Measurements from ENCODE around the gene ACVRL1. TPM values are rescaled to one million over a fixed set of nuclear protein-coding genes. Genes with fewer than 3 reads are reported as not detected.

The ACVRL1 gene
- total RNA-seq, 1 donor from 2014 or later: 36.9 TPM

GRCh38 chr12:51970904-51971646, 63.8 kb downstream of the ACVRL1 start:
- Histone ChIP-seq H3K9me3 (replicated peaks) (no peaks in the 10 kb centered on the region), H3K36me3 (peaks cover 16% of the 10 kb centered on the region), H3K4me1 (peaks cover 48% of the 10 kb centered on the region), H3K4me3 (no peak overlapping the region), H3K27ac (replicated peaks) (no peak overlapping the region), H3K27me3 (ENCODE audit: low read depth) (no peaks in the 10 kb centered on the region)
- intact Hi-C loops (cut with micrococcal nuclease): no loop called here
- TF ChIP-seq CTCF (IDR thresholded peaks at IDR 0.05; ENCODE audit: borderline replicate concordance): peak; percentile 37
- DNase-seq: no peak

GRCh38 chr12:51971679-51972421, 64.5 kb downstream of the ACVRL1 start:
- H3K36me3 ChIP-seq: peaks cover 18% of the 10 kb centered on the region
- intact Hi-C loops (cut with micrococcal nuclease): no loop called here
- H3K4me1 ChIP-seq: peaks cover 53% of the 10 kb centered on the region
- DNase-seq: no peak
- no peak overlapping the region for H3K27ac ChIP-seq (replicated peaks)
- TF ChIP-seq CTCF (IDR thresholded peaks at IDR 0.05; ENCODE audit: borderline replicate concordance): no peak
- no peak overlapping the region for H3K4me3 ChIP-seq
- H3K9me3 ChIP-seq (replicated peaks): no peaks in the 10 kb centered on the region
- no peaks in the 10 kb centered on the region for H3K27me3 ChIP-seq (ENCODE audit: low read depth)

GRCh38 chr12:51972422-51972812, 65.1 kb downstream of the ACVRL1 start:
- Histone ChIP-seq H3K4me3 (no peak overlapping the region), H3K27me3 (ENCODE audit: low read depth) (no peaks in the 10 kb centered on the region), H3K36me3 (peaks cover 23% of the 10 kb centered on the region), H3K4me1 (peaks cover 55% of the 10 kb centered on the region), H3K9me3 (replicated peaks) (no peaks in the 10 kb centered on the region), H3K27ac (replicated peaks) (no peak overlapping the region)
- intact Hi-C loops (cut with micrococcal nuclease): no loop called here
- no peak for DNase-seq
- no peak for TF ChIP-seq CTCF (IDR thresholded peaks at IDR 0.05; ENCODE audit: borderline replicate concordance)

- H3K36me3 ChIP-seq: peaks cover 27% of the 10 kb centered on the region
- H3K27me3 ChIP-seq (ENCODE audit: low read depth): no peaks in the 10 kb centered on the region
- no peak for TF ChIP-seq CTCF (IDR thresholded peaks at IDR 0.05; ENCODE audit: borderline replicate concordance)
- H3K4me3 ChIP-seq: no peak overlapping the region
- DNase-seq: peak; percentile 46
- no peaks in the 10 kb centered on the region for H3K9me3 ChIP-seq (replicated peaks)
- no peak overlapping the region for H3K27ac ChIP-seq (replicated peaks)
- intact Hi-C loops (cut with micrococcal nuclease): no loop called here
- H3K4me1 ChIP-seq: peaks cover 55% of the 10 kb centered on the region
Observed at GRCh38 chr12:51972849-51973273, 65.6 kb downstream of the ACVRL1 start.

Other genes with a start within 250 kb of the ACVRL1 start
- 0.30 TPM for gene FIGNL2, start 58.8 kb upstream of the ACVRL1 start, total RNA-seq
- gene ANKRD33, start 19.4 kb upstream of the ACVRL1 start, total RNA-seq: not detected
- 8.5 TPM for gene ACVR1B, start 44.2 kb downstream of the ACVRL1 start, total RNA-seq
- gene TAMALIN, start 99.4 kb downstream of the ACVRL1 start, total RNA-seq: 20.0 TPM
- gene NR4A1, start 143.9 kb downstream of the ACVRL1 start, total RNA-seq: 55.5 TPM
- gene ATG101, start 162.5 kb downstream of the ACVRL1 start, total RNA-seq: 23.8 TPM
- 0.30 TPM for gene SMIM41, start 172.2 kb downstream of the ACVRL1 start, total RNA-seq

Measured in left ventricle myocardium inferior (tissue), 1 donor.